ENCODE data around the gene C1orf167. TPM values are rescaled to one million over a fixed set of nuclear protein-coding genes. Genes with fewer than 3 reads are reported as not detected.

C1orf167 gene
- total RNA-seq, 1 experiment from 2014 or later = not detected

- DNase-seq (ENCODE audit: low read depth) = no peak
Measured at GRCh38 chr1:11761285-11761684, 708 bp upstream of the C1orf167 start.

DNA sequence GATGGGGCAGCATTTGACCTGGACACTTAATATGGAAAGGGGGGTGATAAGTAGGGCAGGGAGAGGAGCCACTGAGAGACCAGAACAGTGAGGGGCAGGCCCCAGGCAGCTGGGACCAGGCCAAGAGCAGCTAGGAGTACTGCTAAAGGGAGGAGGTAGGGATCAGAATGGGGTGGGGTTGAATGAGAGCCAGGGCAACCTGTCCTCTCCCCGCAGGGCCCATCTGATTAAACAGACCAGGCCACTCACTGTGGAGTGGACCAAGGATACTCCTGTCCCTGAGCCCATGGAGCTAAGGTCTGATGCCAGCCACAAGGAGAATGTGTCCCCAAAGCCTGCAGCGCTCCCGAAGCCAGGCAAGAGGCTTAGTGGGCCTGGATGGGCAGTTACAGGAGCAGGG lies 2.1 kb downstream of the C1orf167 start:
- DNase-seq (ENCODE audit: low read depth) = no peak

- DNase-seq (ENCODE audit: low read depth) = no peak
Measured at GRCh38 chr1:11764519-11764918, 2.5 kb downstream of the C1orf167 start.

DNA sequence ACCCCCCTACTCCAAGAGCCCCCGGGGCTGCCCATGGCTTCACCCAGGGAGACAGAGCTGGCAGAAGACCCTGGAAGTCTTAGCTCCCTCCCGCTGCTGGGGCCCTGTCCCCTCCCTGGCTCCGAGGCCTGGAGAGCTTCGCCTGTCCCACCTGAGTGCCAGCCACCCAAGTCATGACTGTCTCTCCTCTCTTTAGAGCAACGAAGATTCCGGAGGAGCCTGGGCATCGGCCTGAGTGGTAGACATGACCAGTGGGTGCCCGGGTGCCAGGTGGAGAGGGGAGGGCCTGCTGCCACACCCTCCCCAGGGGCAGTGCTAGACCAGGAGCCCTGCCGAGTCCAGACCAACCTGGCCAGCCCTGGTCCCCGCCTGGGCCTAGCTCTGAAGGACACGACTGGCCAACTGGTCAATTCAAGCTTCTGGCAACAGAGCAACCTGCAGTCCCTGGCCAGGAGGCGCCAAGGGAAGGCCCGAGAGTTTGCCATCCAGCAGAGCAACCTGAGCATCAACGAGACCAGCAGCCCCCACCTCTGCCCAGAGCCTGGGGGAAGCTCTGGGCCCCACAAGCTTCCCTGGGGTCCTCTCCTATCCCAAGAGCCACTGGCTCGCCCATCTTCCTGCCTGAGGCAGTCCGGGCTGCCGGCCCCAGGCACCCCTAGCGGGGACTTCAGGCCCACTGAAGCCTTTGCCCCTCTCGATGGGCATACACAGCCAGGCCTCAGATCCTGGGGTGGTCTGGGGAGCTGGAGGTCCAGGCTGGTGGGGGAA lies 3.9 kb downstream of the C1orf167 start:
- DNase-seq (ENCODE audit: low read depth) = no peak

DNA sequence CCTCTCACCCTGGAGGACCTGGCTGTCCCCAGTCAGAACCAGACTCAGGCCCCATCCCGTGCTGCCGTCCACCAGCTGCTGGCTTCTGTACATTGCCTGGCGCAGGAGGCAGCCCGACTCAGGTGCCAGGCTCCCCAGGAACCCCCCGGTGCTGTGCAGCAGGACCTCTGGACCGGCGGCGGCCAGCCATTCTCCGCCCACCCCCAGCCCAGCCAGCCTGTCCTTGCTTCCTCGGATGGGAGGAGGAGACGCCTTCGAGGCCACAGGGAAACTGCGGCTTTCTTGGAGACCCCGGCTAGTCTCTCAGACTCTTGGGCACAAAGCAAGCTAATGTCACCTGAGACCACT lies 4.4 kb downstream of the C1orf167 start:
- DNase-seq (ENCODE audit: low read depth) = no peak

GRCh38 chr1:11767922-11768704 lies 6.1 kb downstream of the C1orf167 start:
- DNase-seq (ENCODE audit: low read depth) = no peak

- DNase-seq (ENCODE audit: low read depth) = no peak
Measured at GRCh38 chr1:11768821-11769220, 6.8 kb downstream of the C1orf167 start.

GRCh38 chr1:11769274-11769673 lies 7.3 kb downstream of the C1orf167 start:
- no peak for DNase-seq (ENCODE audit: low read depth)

- no peak for DNase-seq (ENCODE audit: low read depth)
Measured at GRCh38 chr1:11770011-11770410, 8.0 kb downstream of the C1orf167 start.

GRCh38 chr1:11771481-11772043 lies 9.6 kb downstream of the C1orf167 start:
- DNase-seq (ENCODE audit: low read depth) = no peak

GRCh38 chr1:11772458-11772857 lies 10.5 kb downstream of the C1orf167 start:
- no peak for DNase-seq (ENCODE audit: low read depth)

DNA sequence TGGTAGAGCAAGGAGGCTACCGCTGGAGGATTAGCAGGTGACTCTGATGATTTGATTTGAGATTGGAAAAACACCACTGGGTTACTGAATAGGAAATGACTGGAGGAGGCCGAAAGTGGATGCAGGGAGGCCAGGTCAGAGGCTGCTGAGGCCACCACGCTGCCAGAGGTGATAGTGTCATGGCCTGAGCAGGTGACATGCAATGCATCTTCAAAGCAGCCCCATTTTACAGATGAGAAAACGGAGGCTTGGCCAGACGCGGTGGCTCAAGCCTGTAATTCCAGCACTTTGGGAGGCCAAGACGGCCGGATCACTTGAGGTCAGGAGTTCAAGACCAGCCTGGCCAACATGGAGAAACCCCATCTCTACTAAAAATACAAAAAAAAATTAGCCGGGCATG lies 12.8 kb downstream of the C1orf167 start:
- DNase-seq (ENCODE audit: low read depth) = no peak

DNA sequence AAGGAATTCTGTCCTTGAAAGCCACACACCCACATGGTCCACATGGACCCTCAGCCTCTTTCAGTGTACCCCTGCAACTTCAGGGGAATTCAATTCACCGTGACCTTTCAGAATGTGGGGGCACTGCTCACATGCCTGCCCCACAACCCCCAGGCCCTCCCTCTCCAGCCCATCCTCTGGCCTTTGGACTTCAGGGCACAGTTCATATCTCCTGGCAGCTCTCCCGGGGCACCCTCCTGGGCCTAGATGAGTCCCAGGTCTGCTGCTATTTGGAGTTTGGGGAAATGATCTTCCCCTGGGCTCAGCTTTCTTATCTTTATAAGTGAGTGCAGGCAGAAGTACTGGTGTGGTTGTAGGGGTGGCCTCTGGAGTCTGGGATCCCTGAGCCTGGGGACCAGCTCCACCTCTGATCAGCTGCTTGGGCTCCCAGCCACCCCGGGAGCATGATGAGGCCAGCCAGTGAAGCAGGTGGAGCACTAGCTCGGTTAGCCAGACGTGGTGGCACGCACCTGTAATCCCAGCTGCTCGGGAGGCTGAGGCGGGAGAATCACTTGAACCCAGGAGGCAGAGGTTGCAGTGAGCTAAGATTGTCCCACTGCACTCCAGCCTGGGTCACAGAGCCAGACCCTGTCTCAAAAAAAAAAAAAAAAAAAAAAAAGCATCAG lies 15.8 kb downstream of the C1orf167 start:
- no peak for DNase-seq (ENCODE audit: low read depth)

DNA sequence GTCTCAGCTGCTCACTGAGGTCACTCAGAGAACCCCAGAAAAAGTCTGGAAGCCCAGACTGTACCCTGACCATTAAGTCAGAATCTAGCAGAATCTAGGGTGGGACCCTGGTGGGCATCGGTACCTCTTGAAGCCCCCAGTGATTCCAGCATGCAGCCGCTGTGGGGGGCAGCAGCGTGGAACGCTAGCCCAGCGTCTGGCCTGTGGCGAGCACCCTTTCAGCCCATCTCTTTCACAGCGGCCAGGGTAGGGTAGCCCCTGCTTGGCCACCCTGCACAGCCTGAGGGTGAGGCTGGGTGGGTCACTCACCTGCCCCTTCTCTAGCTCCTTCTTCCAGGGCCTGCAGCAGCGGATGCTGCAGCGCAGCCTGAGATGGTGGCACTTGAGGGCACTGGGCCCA lies 16.3 kb downstream of the C1orf167 start:
- no peak for DNase-seq (ENCODE audit: low read depth)

GRCh38 chr1:11778844-11779623 lies 17.0 kb downstream of the C1orf167 start:
- no peak for DNase-seq (ENCODE audit: low read depth)

GRCh38 chr1:11779715-11780379 lies 17.9 kb downstream of the C1orf167 start:
- no peak for DNase-seq (ENCODE audit: low read depth)

- DNase-seq (ENCODE audit: low read depth) = no peak
Measured at GRCh38 chr1:11780380-11781147, 18.6 kb downstream of the C1orf167 start.

DNA sequence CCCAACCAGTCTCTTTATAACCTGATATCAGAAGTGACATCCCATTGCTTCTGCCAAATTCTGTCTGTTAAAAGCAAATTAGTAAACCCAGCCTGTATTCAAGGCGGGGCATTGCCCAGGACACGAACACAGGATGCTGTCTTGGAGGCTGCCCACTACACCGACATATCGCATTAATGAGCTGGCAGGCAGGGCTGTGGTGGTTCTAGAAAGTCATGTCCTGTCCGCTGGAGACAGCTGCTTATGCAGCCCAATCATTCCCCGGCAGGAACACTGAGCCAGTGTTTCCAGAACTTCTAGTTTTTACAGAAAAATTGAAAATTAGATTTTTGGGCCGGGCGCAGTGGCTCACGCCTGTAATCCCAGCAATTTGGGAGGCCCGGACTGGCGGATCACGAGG lies 19.3 kb downstream of the C1orf167 start:
- peak; percentile 87 for DNase-seq (ENCODE audit: low read depth)

- no peak for DNase-seq (ENCODE audit: low read depth)
Measured at GRCh38 chr1:11782127-11782708, 20.2 kb downstream of the C1orf167 start.

GRCh38 chr1:11783556-11783955 lies 21.6 kb downstream of the C1orf167 start:
- no peak for DNase-seq (ENCODE audit: low read depth)

Measured in LHCN-M2 (cell line).